ENCODE results near the gene B3GAT2.

DNA sequence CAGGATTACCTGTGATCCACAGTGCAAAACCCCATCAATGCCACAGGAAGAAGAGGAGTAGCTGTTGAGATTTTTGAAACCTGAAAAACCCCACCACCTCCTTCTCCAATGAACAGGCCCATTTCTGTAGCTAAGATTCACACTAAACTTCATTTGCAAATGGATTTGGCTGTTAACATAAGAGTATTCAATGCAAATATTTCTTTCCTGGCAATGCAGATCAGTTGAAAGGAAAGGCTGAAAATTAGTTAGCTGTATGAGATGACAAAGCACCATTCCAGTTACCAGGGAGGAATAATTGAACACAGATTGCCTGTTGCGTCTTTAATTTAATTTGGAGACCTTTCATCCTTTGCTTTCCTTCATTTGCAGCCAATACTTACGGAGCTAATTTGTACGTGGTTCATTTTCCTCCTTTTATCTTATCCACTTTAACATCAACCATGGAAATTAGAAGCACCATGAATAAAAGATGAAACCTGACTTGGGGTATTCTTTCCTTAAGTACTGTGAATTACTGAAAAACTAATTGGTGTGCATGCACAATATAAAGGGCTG is 4.2 kb downstream of the B3GAT2 start:
- TF ChIP-seq POLR2A (IDR thresholded peaks at IDR 0.05): no peak
- TF ChIP-seq, protein P1, sequence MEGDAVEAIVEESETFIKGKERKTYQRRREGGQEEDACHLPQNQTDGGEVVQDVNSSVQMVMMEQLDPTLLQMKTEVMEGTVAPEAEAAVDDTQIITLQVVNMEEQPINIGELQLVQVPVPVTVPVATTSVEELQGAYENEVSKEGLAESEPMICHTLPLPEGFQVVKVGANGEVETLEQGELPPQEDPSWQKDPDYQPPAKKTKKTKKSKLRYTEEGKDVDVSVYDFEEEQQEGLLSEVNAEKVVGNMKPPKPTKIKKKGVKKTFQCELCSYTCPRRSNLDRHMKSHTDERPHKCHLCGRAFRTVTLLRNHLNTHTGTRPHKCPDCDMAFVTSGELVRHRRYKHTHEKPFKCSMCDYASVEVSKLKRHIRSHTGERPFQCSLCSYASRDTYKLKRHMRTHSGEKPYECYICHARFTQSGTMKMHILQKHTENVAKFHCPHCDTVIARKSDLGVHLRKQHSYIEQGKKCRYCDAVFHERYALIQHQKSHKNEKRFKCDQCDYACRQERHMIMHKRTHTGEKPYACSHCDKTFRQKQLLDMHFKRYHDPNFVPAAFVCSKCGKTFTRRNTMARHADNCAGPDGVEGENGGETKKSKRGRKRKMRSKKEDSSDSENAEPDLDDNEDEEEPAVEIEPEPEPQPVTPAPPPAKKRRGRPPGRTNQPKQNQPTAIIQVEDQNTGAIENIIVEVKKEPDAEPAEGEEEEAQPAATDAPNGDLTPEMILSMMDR (IDR thresholded peaks at IDR 0.05 in 4 of 5, conservative IDR thresholded peaks at IDR 0.05 in 1 of 5): no peak
